Measurements from ENCODE around the gene ZNF837.

ZNF837 gene

GRCh38 chr19:58318297-58318696, 62.5 kb downstream of the ZNF837 start:
- ChIA-PET POLR2A (interaction anchor here (1.2 to 2.2 kb wide), 3 partner anchors 8 to 13 kb away, joined by 3 to 6 read pairs (median 5); partner anchors contain the start of gene ZSCAN22), CTCF (interaction anchor here (0.5 to 1.8 kb wide), 3 partner anchors 10 to 31 kb away, joined by 3 to 8 read pairs (median 5); no protein-coding TSS in a partner anchor)
- no peak for TF ChIP-seq CTCF (IDR thresholded peaks at IDR 0.05; ENCODE audit: insufficient read depth, low read length, missing control alignments)
- no peak overlapping the region for H3K4me3 ChIP-seq (ENCODE audit: low read depth, low read length)
- no peak for DNase-seq (ENCODE audit: low read depth, low spot score)
